ENCODE data around the gene KCNIP1.

DNA sequence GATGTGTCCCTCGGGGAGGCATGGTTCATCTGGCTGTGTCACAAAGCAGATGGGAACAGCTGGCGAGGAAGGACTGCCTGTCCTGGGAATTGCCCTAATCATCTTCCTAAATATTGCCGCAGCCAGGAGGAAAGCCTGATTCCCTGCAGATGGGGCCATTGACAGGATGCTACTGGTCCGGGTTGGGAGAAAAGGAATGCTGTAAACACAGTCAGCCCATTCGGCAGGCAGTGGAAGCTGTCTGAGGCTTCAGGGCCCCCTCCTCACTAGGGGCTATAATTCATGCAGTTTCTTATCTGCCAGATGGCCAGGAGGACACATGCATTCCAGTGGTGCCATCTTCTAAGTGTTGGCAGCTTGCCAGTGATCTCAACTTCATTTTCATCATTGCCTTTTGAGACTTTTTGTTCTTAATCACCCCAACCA lies 110.3 kb downstream of the KCNIP1 start:
- TF ChIP-seq, protein P1, sequence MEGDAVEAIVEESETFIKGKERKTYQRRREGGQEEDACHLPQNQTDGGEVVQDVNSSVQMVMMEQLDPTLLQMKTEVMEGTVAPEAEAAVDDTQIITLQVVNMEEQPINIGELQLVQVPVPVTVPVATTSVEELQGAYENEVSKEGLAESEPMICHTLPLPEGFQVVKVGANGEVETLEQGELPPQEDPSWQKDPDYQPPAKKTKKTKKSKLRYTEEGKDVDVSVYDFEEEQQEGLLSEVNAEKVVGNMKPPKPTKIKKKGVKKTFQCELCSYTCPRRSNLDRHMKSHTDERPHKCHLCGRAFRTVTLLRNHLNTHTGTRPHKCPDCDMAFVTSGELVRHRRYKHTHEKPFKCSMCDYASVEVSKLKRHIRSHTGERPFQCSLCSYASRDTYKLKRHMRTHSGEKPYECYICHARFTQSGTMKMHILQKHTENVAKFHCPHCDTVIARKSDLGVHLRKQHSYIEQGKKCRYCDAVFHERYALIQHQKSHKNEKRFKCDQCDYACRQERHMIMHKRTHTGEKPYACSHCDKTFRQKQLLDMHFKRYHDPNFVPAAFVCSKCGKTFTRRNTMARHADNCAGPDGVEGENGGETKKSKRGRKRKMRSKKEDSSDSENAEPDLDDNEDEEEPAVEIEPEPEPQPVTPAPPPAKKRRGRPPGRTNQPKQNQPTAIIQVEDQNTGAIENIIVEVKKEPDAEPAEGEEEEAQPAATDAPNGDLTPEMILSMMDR (IDR thresholded peaks at IDR 0.05): no peak
- TF ChIP-seq POLR2A (IDR thresholded peaks at IDR 0.05): no peak

Measured in heart left ventricle (tissue), 13 donors.